ENCODE measurements around the gene SLC52A3. TPM values are rescaled to one million over a fixed set of nuclear protein-coding genes. Genes with fewer than 3 reads are reported as not detected.

Gene SLC52A3
- total and polyA plus RNA-seq, 2 experiments from 2014 or later, result not detected

DNA sequence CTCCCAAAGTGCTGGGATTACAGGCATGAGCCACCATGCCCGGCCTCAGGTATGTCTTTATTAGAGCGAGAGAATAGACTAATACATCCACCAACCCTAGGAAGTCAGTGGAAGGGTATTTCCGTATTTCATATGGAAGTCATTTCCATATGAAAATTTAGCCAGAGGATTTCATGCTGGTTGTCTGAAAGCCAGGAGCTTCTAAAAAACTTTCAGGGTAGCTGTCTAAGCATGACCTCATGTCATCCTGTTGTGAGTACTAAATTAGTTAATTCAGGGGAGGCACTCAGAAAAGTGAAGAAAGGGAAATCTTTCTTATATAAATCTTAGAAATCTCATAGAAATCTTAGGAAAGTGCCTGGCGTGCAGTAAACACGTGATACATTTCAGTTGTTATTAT is 16.5 kb downstream of the SLC52A3 start:
- Histone ChIP-seq H3K4me3 (no peak overlapping the region), H3K9me3 (ENCODE audit: low read depth) (no peaks in the 10 kb centered on the region), H3K27ac (no peak overlapping the region), H3K4me1 (ENCODE audit: insufficient read depth) (no peaks in the 10 kb centered on the region), H3K27me3 (replicated peaks; ENCODE audit: insufficient read depth) (peaks cover 14% of the 10 kb centered on the region), H3K9ac (no peak overlapping the region), H3K36me3 (ENCODE audit: low read depth) (no peaks in the 10 kb centered on the region), H3K9me2 (ENCODE audit: insufficient read depth) (no peaks in the 10 kb centered on the region), H2AFZ (no peak overlapping the region), H3K79me2 (ENCODE audit: insufficient read depth) (no peaks in the 10 kb centered on the region), H4K20me1 (ENCODE audit: insufficient read depth) (no peaks in the 10 kb centered on the region), H3F3A (ENCODE audit: insufficient read depth) (no peaks in the 10 kb centered on the region), H3K4me2 (ENCODE audit: unreplicated experiment) (no peak overlapping the region)
- TF ChIP-seq EZH2 (IDR thresholded peaks at IDR 0.05; ENCODE audit: insufficient read depth, poor library complexity, severe bottlenecking) (no peak), EZH2phosphoT487 (IDR thresholded peaks at IDR 0.05; ENCODE audit: insufficient read depth, low read depth) (no peak)
- in situ Hi-C loops (cut with MboI), result no loop called here
- WGBS, 2 experiments (ENCODE audit: low coverage in 1 of 2, low lambda C conversion rate in 2 of 2, missing lambda C conversion rate in 2 of 2), result 20 to 22% methylated on average over 5 of the region's 5 CpGs
- DNase-seq, result no peak

DNA sequence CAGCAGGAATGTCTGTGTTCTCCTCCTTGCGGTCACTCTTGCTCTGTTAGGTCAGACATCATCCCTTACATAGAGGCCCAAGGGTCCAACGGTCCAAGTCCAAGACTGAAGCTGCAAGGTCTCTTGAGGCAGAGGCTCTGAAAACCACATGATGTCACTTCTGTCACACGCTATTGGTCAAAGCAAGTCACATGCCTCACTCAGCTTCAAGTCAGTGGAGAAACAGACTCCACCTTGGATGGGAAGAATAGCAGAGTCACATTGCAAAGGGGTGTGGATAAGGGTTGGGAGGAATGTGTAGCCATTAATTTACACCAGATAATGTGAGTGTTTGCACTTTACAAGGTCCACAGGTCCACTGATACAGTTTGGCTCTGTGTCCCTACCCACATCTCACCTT is 17.5 kb downstream of the SLC52A3 start:
- no peak overlapping the region for H3K4me3 ChIP-seq
- DNase-seq, result peak; percentile 10
- 45 to 56% methylated on average over 3 of the region's 3 CpGs for WGBS, 2 experiments (ENCODE audit: low coverage in 1 of 2, low lambda C conversion rate in 2 of 2, missing lambda C conversion rate in 2 of 2)
- H3K27me3 ChIP-seq (replicated peaks; ENCODE audit: insufficient read depth), result peaks cover 14% of the 10 kb centered on the region
- no peak overlapping the region for H2AFZ ChIP-seq
- in situ Hi-C loops (cut with MboI), result no loop called here
- no peaks in the 10 kb centered on the region for H3K9me2 ChIP-seq (ENCODE audit: insufficient read depth)
- H3K4me2 ChIP-seq (ENCODE audit: unreplicated experiment), result no peak overlapping the region
- no peak overlapping the region for H3K27ac ChIP-seq
- peaks cover 2% of the 10 kb centered on the region for H3K9me3 ChIP-seq (ENCODE audit: low read depth)
- H4K20me1 ChIP-seq (ENCODE audit: insufficient read depth), result no peaks in the 10 kb centered on the region
- no peaks in the 10 kb centered on the region for H3F3A ChIP-seq (ENCODE audit: insufficient read depth)
- H3K79me2 ChIP-seq (ENCODE audit: insufficient read depth), result no peaks in the 10 kb centered on the region
- no peaks in the 10 kb centered on the region for H3K4me1 ChIP-seq (ENCODE audit: insufficient read depth)
- TF ChIP-seq EZH2 (IDR thresholded peaks at IDR 0.05; ENCODE audit: insufficient read depth, poor library complexity, severe bottlenecking), result no peak
- TF ChIP-seq EZH2phosphoT487 (IDR thresholded peaks at IDR 0.05; ENCODE audit: insufficient read depth, low read depth), result no peak
- no peak overlapping the region for H3K9ac ChIP-seq
- no peaks in the 10 kb centered on the region for H3K36me3 ChIP-seq (ENCODE audit: low read depth)

GRCh38 chr20:745683-746301 is 22.5 kb downstream of the SLC52A3 start:
- H3K36me3 ChIP-seq (ENCODE audit: low read depth), result no peaks in the 10 kb centered on the region
- H3K4me1 ChIP-seq (ENCODE audit: insufficient read depth), result no peaks in the 10 kb centered on the region
- DNase-seq, result peak; percentile 36
- TF ChIP-seq EZH2phosphoT487 (IDR thresholded peaks at IDR 0.05; ENCODE audit: insufficient read depth, low read depth) (no peak), EZH2 (IDR thresholded peaks at IDR 0.05; ENCODE audit: insufficient read depth, poor library complexity, severe bottlenecking) (no peak)
- H3K9ac ChIP-seq, result no peak overlapping the region
- H3K27ac ChIP-seq, result no peak overlapping the region
- H3K27me3 ChIP-seq (replicated peaks; ENCODE audit: insufficient read depth), result 0 out of 2 replicates have a peak, but pooled peaks cover 5% of the 10 kb centered on the region
- H3K4me2 ChIP-seq (ENCODE audit: unreplicated experiment), result no peak overlapping the region
- peaks cover 2% of the 10 kb centered on the region for H3K9me3 ChIP-seq (ENCODE audit: low read depth)
- no peaks in the 10 kb centered on the region for H3F3A ChIP-seq (ENCODE audit: insufficient read depth)
- H3K79me2 ChIP-seq (ENCODE audit: insufficient read depth), result no peaks in the 10 kb centered on the region
- no peak overlapping the region for H2AFZ ChIP-seq
- no peak overlapping the region for H3K4me3 ChIP-seq
- in situ Hi-C loops (cut with MboI), result loop anchor here (10.0 kb wide), 2 partner anchors 191 to 391 kb away; no protein-coding TSS in a partner anchor
- H3K9me2 ChIP-seq (ENCODE audit: insufficient read depth), result no peaks in the 10 kb centered on the region
- no peaks in the 10 kb centered on the region for H4K20me1 ChIP-seq (ENCODE audit: insufficient read depth)
- 42 to 46% methylated on average over 4 of the region's 4 CpGs for WGBS, 2 experiments (ENCODE audit: low coverage in 1 of 2, low lambda C conversion rate in 2 of 2, missing lambda C conversion rate in 2 of 2)

DNA sequence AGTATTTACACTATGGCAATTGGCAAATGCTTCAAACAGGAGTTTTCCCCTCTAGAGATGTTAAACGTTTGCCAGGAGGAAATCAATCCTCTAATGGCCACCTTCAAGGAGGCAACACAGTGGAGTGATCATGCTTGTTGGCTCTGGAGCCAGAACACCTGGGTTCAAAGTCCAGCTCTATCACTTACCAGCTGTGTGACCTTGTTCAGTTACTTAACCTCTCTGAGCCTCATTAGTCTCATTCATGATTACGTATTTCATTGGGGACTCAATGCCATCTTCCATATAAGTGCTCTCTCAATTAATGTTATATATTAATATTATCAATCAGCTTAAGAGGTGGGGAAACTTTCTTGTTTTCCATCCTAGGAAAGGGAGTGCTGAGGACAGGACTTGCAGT is 26.1 kb downstream of the SLC52A3 start:
- 33 to 39% methylated on average over 2 of the region's 2 CpGs for WGBS, 2 experiments (ENCODE audit: low coverage in 1 of 2, low lambda C conversion rate in 2 of 2, missing lambda C conversion rate in 2 of 2)
- H3K4me3 ChIP-seq, result no peak overlapping the region
- in situ Hi-C loops (cut with MboI), result loop anchor here (10.0 kb wide), 2 partner anchors 187 to 387 kb away; no protein-coding TSS in a partner anchor

More for the DNA sequence above, 26.1 kb downstream of the SLC52A3 start:
- Histone ChIP-seq H3K4me2 (ENCODE audit: unreplicated experiment) (no peak overlapping the region), H3K9ac (no peak overlapping the region), H3K27me3 (replicated peaks; ENCODE audit: insufficient read depth) (0 out of 2 replicates have a peak, but pooled peaks cover 12% of the 10 kb centered on the region), H2AFZ (no peak overlapping the region), H3K9me3 (ENCODE audit: low read depth) (peaks cover 2% of the 10 kb centered on the region), H3K79me2 (ENCODE audit: insufficient read depth) (no peaks in the 10 kb centered on the region), H3K27ac (no peak overlapping the region), H3K4me1 (ENCODE audit: insufficient read depth) (no peaks in the 10 kb centered on the region), H3K9me2 (ENCODE audit: insufficient read depth) (no peaks in the 10 kb centered on the region), H3F3A (ENCODE audit: insufficient read depth) (no peaks in the 10 kb centered on the region), H4K20me1 (ENCODE audit: insufficient read depth) (no peaks in the 10 kb centered on the region), H3K36me3 (ENCODE audit: low read depth) (no peaks in the 10 kb centered on the region)
- no peak for DNase-seq
- TF ChIP-seq EZH2 (IDR thresholded peaks at IDR 0.05; ENCODE audit: insufficient read depth, poor library complexity, severe bottlenecking), result no peak
- no peak for TF ChIP-seq EZH2phosphoT487 (IDR thresholded peaks at IDR 0.05; ENCODE audit: insufficient read depth, low read depth)
